LNCaP clone FGC (cell line): ENCODE data around the gene UTP11.

Experiments used
- DNase-seq: peaks from one replicate; pipeline ENCODE4 v3.0.0-alpha.2; 2011; ENCODE audit warnings: low read depth
- H3K4me3 ChIP-seq: 2 replicates; pipeline ENCODE4 v1.5.1; 2011; ENCODE audit warnings: mild to moderate bottlenecking, low read depth, low read length, control low read depth
- CTCF ChIP-seq: IDR thresholded peaks from 2 replicates; pipeline ENCODE4 v1.5.1; 2012; ENCODE audit warnings: mild to moderate bottlenecking; ENCODE audit not compliant: control insufficient read depth, insufficient read depth; ENCODE audit errors: extremely low read depth

UTP11 gene

DNA sequence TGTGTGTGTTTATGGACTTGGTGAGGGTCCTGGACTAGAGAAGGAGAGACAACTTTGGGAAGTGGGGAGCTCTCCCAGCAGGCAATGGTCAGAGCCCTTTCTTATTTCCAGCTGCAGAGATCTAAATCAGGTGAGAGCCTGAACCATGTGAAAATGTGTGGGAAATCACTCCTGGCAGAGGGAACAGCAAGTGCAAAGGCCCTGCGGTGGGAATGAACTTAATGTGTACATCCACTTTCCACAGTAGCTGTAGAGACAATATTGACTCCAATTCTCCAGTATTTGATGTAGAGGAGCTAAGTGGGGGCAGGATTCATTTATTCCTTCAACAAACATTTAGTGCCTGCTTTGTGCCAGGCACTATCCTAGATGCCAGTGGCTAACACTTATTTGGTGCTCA lies 48.8 kb downstream of the UTP11 start:
- no peak for DNase-seq
- no peak overlapping the region for H3K4me3 ChIP-seq
- TF ChIP-seq CTCF, result no peak

DNA sequence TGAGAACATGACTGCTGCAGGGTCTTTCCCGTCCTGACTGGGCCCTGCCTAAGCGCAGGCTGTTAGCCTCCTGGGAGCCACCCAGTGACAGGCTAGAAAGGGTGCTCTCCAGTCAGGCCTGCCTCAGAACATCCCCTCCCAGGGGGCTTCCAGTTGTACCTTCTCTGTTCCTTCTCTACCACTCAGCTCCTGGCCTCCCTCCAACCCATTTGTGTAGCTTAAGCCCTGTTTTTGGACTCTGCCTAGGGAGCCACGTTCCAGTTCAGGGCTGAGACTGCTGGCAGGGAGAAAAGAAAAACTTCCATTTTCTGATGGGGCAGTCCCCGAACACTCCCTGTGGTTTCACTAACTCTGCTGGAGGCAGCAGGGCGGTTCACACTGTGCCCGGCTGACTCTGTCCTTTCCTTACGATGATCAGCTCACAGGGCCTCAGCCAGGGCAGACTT lies 49.4 kb downstream of the UTP11 start:
- no peak for DNase-seq
- no peak for TF ChIP-seq CTCF
- no peak overlapping the region for H3K4me3 ChIP-seq

DNA sequence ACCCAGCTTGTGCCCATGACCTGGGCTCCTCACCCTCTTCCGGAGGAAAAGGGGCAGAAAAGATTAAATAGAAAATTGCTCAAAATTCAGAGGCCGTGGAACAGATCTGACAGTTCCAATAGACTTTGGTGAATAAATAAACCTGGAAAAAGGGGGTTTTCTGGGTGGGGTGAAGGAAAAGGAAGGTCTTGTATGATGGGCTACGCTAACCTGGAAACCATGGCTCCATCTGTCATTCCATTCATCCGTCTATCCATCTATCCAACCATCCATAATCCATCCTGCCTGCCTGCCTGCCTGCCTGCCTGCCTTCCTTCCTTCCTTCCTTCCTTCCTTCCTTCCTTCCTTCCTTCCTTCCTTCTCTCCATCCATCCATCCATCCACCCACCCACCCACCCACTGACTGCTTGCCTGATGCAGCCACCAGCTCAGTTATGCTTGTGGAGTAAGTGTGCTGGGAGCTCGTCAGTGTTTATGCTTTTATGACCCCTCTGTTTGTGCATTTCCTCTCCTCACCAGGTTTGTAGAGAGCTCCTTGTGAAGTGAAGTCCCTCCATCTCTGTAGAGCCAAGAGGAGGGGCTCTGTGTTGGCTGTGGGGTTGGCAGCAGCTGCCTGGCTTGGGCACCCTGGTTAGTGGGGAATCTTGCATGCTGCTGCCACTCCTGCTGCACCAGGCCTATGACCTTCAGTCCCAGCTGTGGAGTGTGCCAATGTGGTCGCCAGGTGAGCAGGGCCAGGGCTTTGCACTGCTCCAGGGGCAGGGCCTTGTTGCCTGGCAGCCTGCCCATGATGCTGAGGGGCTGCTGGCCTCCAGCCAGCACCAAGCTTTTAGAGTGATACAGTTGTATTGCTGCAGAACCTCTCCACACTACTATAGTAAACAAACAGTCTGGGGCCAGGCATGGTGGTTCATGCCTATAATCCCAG lies 50.1 kb downstream of the UTP11 start:
- no peak overlapping the region for H3K4me3 ChIP-seq
- no peak for TF ChIP-seq CTCF
- DNase-seq, result no peak

DNA sequence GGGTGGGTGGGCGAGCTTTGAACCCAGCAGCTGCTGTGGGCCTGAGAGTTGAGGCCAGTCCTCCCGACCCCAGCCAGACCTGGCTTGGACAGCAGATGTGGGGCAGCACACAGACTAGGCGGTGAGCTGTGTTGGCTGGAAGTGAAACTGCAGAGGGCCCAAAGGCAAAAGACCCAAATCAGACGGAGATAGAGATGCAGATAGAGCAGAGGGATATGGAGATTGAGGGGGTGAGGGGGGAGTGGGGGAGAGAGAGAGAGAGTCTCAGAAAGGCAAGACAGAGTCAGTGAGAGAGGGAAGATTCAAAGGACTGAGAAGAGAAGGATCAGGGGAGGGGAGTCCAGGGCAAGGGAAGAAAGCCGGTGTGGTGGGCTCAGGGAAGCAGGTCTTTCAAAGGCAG lies 51.1 kb downstream of the UTP11 start:
- no peak for DNase-seq
- no peak for TF ChIP-seq CTCF
- no peak overlapping the region for H3K4me3 ChIP-seq

- no peak for TF ChIP-seq CTCF
- DNase-seq, result no peak
- H3K4me3 ChIP-seq, result no peak overlapping the region
Observed at GRCh38 chr1:38064197-38064903, 51.8 kb downstream of the UTP11 start.

DNA sequence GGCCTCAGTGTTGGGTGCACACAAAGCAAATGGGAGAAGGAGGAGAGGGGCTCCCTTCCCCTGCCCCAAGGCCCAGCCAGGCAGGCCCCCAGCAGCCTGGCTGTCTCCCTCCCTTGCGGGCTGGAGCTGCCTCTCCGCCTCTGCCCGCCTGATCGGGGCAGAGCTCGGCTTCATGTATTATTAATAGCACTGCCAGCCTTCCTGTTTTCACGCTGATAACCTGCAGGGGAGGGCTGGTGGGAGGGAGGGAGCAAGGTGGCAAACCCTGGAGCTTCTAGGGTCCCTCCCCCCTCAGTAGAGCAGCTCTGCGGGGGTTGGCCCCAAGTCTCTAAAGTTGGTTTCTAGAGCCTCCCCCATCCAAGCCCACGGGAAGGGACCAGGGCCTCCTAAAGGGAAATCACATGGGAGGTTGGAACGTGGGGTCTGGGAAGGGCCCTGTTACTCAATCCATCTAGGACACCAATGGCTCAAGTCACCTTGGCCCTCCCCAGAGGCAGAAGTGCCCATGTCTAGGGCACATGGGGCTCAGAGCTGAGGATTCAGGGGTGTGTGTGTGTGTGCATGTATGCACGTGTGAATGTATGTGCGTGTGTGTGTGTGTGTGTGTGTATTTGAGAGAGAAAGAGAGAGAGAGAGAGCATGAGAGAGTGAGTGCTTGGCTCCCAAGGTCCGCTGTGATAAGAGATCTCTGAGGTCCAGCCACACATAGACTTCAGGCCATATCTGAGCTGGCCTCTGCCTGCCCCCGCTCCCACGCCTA lies 55.9 kb downstream of the UTP11 start:
- TF ChIP-seq CTCF, result no peak
- H3K4me3 ChIP-seq, result no peak overlapping the region
- DNase-seq, result no peak
